GM19438 (cell line): ENCODE measurements around the gene HMGCS2.
"Not testable (repeated sequence)": the region's sequence is repeated elsewhere in the genome, so short reads cannot be mapped to it uniquely, and the experiment has no call there.

Source experiments
- ATAC-seq: cut with Tn5 transposase; IDR thresholded peaks from one replicate; pipeline ENCODE4 v1.9.1; 2021; ENCODE audit warnings: low read depth; ENCODE audit not compliant: unreplicated experiment

HMGCS2 gene

DNA sequence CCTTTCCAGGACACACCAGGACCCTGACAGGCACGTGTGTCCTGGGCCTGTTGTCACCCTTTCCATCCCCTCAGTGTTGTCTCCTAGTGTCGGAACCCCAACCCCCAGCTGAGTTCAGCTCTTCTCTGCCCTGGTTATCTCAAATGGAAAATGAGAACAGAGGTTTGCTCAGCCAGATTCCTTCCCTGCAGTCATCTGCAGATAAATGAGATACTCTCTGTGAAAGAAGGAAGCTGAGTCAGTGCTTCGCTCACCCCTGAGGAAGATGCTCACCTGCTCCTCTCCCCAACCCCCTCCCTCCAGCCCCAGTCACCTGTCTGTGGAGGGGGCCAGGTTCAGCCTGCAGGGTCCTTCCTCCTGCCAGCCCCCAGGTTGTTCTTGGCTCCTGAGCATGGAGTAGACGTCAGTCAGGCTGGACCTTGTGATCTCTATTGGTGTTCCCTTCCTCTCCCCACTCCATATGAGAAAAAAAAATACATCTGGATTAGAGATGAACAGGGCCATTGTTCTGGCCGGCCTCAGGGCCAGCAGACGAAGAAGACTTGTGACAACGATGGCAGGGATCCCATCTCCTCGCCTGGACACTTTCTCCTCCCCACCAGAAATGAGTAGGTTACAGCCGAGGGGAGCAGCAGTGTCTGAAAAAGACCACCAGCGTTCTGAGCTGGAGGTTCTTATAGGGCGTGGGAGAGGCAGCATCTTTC, 36.1 kb downstream of the HMGCS2 start:
- ATAC-seq: no peak

DNA sequence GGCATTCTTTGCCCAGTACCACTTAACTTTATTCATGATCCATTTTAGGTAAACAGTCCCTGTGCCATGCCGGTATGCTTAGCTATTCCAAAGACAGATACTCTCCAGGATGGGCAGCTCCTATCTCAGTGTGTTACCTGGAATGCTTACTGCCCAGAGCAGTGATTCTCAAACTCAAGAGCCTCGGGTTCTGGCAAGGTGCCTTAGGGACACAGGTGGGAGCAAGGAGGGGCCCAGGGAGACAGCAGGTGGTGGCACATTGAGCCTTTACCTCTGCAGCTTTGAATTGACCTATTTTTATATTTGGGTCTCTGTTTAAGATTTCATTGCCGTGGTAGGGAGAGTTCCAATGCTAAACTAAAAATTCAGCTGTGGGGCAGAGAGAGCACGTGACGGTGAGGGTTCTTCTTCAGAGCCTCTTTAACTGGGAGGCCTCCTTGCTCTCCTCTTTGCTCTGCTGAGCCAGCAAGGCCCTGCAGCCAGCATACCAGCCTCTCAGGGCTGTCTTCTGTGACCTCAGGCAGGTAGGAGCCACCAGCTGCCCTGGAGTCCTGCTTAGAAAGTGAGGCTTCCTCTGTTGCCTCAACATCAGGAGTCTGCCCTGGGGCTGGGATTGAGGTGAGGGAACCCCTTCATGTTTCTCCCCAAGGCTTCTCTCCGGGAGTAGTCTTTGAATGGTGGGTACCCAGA, 36.8 kb downstream of the HMGCS2 start:
- no peak for ATAC-seq

DNA sequence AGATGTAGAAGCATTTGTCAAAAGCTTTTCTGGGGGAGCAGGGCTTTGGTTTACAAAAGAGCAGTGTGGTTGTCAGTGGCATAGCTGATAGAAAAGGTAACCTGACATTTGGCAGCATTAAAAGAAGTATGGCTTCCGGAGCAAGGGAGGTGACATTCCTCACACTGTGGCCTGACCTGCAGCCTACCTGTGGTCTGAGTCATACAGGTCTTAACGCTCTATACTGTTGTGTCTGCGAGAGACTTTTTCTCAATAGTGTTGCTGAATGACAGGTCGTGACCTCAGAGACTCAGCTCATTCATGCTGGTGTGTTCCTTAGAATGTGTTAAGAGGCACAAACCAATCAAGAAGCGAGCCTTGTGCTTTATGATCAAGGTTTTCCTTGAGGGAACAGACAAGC, 37.6 kb downstream of the HMGCS2 start:
- ATAC-seq: no peak

DNA sequence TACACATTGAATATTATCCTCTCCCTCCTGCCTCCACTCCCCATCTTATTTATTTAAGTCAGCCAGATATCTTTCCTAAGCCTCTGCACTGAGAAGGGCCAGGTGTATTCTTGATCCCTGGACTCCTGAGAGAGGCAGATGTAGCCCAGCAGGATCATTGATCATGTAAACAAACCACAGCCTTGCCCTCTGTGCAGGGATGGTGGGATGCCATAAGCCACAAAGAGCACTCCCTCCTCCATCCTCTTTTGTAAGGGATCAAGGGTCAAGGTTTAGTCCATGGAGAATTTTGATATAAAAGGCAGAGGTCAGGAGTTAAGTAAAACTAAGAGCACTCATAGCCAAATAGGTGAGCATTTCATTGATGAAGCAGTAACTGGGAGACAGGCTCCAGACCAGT, 39.7 kb downstream of the HMGCS2 start:
- no peak for ATAC-seq

- no peak for ATAC-seq
Observed at GRCh38 chr1:119727991-119728390, 40.7 kb downstream of the HMGCS2 start.

GRCh38 chr1:119725626-119726025, 43.1 kb downstream of the HMGCS2 start:
- no peak for ATAC-seq

GRCh38 chr1:119724611-119725218, 44.0 kb downstream of the HMGCS2 start:
- ATAC-seq: no peak

- ATAC-seq: no peak
Observed at GRCh38 chr1:119721896-119722295, 46.8 kb downstream of the HMGCS2 start.

DNA sequence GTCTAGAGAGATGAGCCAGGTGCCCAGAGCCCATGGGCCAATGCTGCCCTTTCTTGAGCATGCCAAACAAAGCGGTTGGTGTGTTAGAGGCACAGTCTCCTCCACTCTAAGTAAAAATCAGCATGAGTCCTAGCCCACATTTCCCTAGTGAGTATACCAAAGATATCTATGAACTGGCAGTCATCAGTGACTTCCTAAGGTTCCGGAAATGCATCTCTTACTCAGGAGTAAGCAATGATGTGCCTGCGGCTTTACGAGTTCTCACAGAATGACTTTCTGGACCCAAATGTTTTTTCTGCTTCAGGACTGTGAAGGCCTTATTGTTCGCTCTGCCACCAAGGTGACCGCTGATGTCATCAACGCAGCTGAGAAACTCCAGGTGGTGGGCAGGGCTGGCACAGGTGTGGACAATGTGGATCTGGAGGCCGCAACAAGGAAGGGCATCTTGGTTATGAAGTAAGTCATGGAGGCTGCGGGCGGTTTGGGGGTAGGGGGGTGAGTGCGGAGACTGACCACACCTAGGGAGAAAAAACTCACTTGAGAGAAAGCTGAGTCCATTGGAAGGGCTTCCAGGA, 47.8 kb downstream of the HMGCS2 start:
- no peak for ATAC-seq

DNA sequence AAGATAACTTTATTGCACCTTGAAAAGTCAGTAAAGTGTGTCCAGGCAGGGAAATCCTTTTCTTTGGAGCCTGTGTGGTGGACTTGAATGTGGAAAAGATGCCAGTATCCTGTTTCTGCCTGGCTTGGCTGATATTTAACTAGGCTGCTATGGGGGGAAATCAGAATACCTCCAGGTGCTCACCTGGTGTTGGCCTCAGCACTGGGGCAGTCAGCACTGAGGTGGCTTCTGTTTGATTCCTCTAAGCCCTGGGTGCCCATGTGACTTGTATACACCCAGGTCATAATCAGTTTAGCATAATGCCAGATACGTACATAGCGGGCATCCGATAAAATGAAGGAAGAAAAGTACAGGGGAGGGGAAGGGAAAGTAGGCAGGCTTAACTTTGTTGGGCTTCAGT, 49.7 kb downstream of the HMGCS2 start:
- ATAC-seq: no peak

- no peak for ATAC-seq
Observed at GRCh38 chr1:119718409-119718808, 50.3 kb downstream of the HMGCS2 start.

DNA sequence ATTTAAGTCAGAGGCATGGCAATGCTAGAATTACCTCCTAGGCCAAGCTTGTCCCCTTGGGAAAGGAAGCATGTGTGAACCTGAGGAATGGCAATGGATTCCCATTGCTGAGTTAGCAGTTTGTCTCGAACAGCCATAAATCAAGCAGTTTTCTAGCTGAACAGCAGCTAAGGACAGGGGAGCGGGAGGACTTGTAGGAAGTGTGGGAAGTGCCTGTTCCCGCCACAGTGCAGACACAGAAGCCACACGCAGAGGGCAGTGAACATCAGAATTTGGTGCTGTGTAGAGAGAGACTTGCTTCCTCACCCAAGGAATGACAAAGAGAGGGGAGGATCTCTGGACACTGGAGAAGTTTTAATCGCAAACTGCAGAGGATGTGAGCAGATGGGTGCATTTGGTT, 53.2 kb downstream of the HMGCS2 start:
- ATAC-seq: no peak

GRCh38 chr1:119714583-119714982, 54.1 kb downstream of the HMGCS2 start:
- no peak for ATAC-seq

DNA sequence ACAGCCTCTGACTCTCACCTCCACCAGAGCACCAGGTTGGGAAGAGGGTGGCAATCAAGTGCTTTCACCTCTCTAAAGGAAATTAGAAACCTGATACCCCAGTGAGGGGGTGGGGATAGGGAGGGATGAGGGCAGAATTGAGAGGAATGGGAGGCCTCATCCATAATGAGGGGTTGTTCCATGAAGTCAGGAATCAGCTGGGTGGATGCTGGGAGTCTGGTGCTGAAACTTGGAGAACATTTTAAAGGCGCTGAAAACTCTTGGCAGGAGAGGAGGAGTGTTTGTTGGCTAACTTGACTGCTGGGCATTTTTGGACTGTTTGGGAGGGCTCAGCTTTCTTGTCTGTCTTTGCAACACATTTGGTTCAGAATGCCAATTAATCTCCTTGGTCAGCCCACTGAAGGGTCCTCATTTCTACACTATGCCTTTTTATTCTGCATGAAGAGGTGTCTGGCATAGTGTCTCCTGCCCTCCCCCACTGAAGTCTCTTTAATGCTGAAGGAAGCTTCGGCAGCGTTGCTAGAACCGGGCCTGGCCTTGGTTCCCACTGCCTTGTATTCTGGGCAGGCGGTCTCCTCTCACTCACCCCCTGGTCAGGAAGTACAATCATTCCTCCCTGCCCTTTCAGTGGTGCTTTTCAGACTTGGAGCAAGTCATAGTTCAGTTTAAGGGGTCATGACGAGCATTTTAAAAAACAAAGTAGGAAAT, 54.8 kb downstream of the HMGCS2 start:
- ATAC-seq: no peak

DNA sequence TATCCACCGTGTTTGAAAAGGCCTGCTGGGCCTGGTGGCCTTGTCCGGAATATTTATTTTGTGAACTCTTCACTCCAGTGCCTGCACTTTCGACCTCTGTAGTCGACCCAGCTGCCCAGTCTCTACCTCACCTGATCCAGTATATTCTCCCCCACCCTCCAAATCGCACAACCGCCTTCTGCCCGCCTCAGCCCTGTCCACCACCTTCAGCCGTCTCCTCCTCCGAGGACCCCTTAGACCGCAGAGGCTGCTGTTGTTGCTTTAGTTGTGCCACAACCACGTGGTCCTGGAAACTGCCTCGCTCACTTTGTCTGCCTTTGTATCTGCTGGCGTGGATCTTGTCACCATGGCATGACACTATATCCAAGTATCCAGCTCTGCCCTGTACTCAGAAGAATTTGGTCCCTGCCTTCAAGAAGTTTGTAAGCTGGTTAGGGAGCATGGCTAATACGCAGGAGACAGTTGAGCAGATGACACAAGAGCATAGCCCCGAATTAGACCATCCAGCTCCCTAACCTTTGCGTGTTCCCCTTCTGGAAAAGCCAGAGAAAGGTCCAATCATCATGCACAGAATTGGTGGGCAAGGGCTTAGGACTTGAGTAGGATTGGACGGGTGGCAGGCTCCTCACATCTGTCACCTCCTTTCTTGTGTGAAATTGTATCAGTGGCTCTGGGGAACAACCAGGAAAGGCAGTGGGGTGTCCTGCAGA, 55.5 kb downstream of the HMGCS2 start:
- no peak for ATAC-seq

- peak; percentile 64 for ATAC-seq
Observed at GRCh38 chr1:119712342-119713038, 56.2 kb downstream of the HMGCS2 start.

DNA sequence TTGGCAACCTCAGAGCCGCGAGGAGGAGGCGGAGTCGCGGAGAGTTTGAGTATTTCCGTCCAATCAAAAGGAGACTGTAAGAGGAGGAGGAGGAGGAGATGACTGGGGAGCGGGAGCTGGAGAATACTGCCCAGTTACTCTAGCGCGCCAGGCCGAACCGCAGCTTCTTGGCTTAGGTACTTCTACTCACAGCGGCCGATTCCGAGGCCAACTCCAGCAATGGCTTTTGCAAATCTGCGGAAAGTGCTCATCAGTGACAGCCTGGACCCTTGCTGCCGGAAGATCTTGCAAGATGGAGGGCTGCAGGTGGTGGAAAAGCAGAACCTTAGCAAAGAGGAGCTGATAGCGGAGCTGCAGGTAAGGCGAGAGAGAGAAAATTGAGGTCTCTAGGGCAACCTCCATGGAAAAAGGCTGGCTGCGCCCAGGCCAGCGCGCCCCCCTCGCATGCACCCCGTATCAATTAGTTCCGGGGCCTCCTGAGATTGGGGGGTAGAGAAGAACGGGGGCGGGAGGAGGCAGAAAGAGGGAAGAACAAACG, 56.8 kb downstream of the HMGCS2 start, which contains the start of gene PHGDH:
Gene PHGDH (plus strand): TSS at position 131 of the 538 bp plus-strand sequence. CDS start 89 bp downstream, at position 220.
- ATAC-seq: peak; percentile 77

GRCh38 chr1:119711356-119711803, 57.3 kb downstream of the HMGCS2 start:
- ATAC-seq: not testable (repeated sequence)

GRCh38 chr1:119706599-119706998, 62.1 kb downstream of the HMGCS2 start:
- ATAC-seq: not testable (repeated sequence)
